ENCODE measurements around the gene PIGC. TPM values are rescaled to one million over a fixed set of nuclear protein-coding genes. Genes with fewer than 3 reads are reported as not detected.
"Not testable (repeated sequence)": the region's sequence is repeated elsewhere in the genome, so short reads cannot be mapped to it uniquely, and the experiment has no call there.

PIGC gene
- total RNA-seq, 1 donor from 2014 or later = 21.3 TPM

- DNase-seq (ENCODE audit: low read depth) = peak; percentile 74
Observed at GRCh38 chr1:172466795-172467407, 23.0 kb upstream of the PIGC start.

- peak; percentile 80 for DNase-seq (ENCODE audit: low read depth)
Observed at GRCh38 chr1:172465617-172466016, 21.7 kb upstream of the PIGC start.

GRCh38 chr1:172460887-172461315 is 17.0 kb upstream of the PIGC start:
- no peak for DNase-seq (ENCODE audit: low read depth)

- no peak for DNase-seq (ENCODE audit: low read depth)
Observed at GRCh38 chr1:172460177-172460576, 16.3 kb upstream of the PIGC start.

- DNase-seq (ENCODE audit: low read depth) = peak; percentile 13
Observed at GRCh38 chr1:172457479-172458130, 13.7 kb upstream of the PIGC start.

GRCh38 chr1:172456344-172456769 is 12.5 kb upstream of the PIGC start:
- no peak for DNase-seq (ENCODE audit: low read depth)

- no peak for DNase-seq (ENCODE audit: low read depth)
Observed at GRCh38 chr1:172455451-172455850, 11.6 kb upstream of the PIGC start.

GRCh38 chr1:172453607-172454006 is 9.7 kb upstream of the PIGC start:
- DNase-seq (ENCODE audit: low read depth) = no peak

- no peak for DNase-seq (ENCODE audit: low read depth)
Observed at GRCh38 chr1:172453153-172453545, 9.3 kb upstream of the PIGC start.

- peak; percentile 97 for DNase-seq (ENCODE audit: low read depth)
Observed at GRCh38 chr1:172452536-172453152, 8.8 kb upstream of the PIGC start.

GRCh38 chr1:172451002-172451443 is 7.2 kb upstream of the PIGC start:
- DNase-seq (ENCODE audit: low read depth) = peak; percentile 19

GRCh38 chr1:172450524-172450885 is 6.6 kb upstream of the PIGC start:
- DNase-seq (ENCODE audit: low read depth) = no peak

GRCh38 chr1:172449585-172450523 is 6.0 kb upstream of the PIGC start:
- DNase-seq (ENCODE audit: low read depth) = peak; percentile 81

GRCh38 chr1:172448995-172449584 is 5.2 kb upstream of the PIGC start:
- DNase-seq (ENCODE audit: low read depth) = no peak

GRCh38 chr1:172447641-172448040 is 3.8 kb upstream of the PIGC start:
- no peak for DNase-seq (ENCODE audit: low read depth)

GRCh38 chr1:172446547-172446946 is 2.7 kb upstream of the PIGC start:
- DNase-seq (ENCODE audit: low read depth) = peak; percentile 60

- DNase-seq (ENCODE audit: low read depth) = no peak
Observed at GRCh38 chr1:172442843-172443565, 865 bp downstream of the PIGC start.

GRCh38 chr1:172442404-172442803 is 1.5 kb downstream of the PIGC start:
- no peak for DNase-seq (ENCODE audit: low read depth)

GRCh38 chr1:172437183-172437582 is 6.7 kb downstream of the PIGC start:
- DNase-seq (ENCODE audit: low read depth) = not testable (repeated sequence)

- DNase-seq (ENCODE audit: low read depth) = no peak
Observed at GRCh38 chr1:172431721-172432192, 12.1 kb downstream of the PIGC start.
